Measurements from ENCODE around the gene IMMP2L. TPM values are rescaled to one million over a fixed set of nuclear protein-coding genes. Genes with fewer than 3 reads are reported as not detected.

IMMP2L gene
- total and polyA plus RNA-seq, 2 of the 8 experiments (the other 6 are each of a cell fraction or from before 2014, with no cell fraction given): 2.3 to 10.1 TPM

DNA sequence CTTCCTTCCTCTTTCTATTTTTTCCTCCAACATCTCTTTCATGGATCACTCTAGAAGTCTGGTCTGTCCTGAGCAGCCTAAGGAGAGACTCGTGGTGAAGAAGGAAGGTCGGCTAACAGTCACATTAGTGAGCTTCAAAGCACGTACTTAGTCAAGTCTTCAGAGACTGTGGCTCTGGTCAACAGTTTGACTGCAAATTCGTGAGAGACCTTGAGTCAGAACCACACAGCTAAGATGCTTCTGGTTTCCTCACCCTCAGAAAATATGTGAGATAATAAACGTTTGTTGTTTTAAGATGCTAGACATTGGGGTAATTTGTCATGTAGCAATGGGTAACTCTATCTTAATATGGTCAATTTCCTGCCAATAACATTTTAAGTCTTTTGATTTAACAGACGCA, 597.5 kb downstream of the IMMP2L start (continued):
- TF ChIP-seq CHD7 (IDR thresholded peaks at IDR 0.05; ENCODE audit: insufficient replicate concordance, low read length): no peak
- no peak for TF ChIP-seq ATF3 (IDR thresholded peaks at IDR 0.05; ENCODE audit: insufficient read depth, low read depth, low read length)
- no peak for TF ChIP-seq CTBP2 (IDR thresholded peaks at IDR 0.05; ENCODE audit: borderline replicate concordance, insufficient read depth, insufficient read length, low read length)

Data from H1 (cell line).